Caco-2 (cell line): ENCODE data around the gene LIMS1. TPM values are rescaled to one million over a fixed set of nuclear protein-coding genes. Genes with fewer than 3 reads are reported as not detected.

ENCODE experiments used
- BruUV-seq: library from RNA; stranded (reverse); fragments of 400-500 nt; replicated peaks from 2 replicates; lab custom pipeline; 2021; lab: Mats Ljungman, UMichigan
- CTCF ChIA-PET: fragments of 300-600 bp; sonication (Branson Sonifier 250); formaldehyde crosslinking; loops from one replicate; lab custom pipeline; 2022; ENCODE audit warnings: antibody characterized with exemption; lab: Charles Lee
- POLR2A ChIA-PET: fragments of 300-600 bp; sonication (Branson Sonifier 250); formaldehyde crosslinking; loops from one replicate; lab custom pipeline; 2022; ENCODE audit warnings: antibody characterized with exemption; lab: Charles Lee
- DNase-seq, 2 experiments: peaks; one replicate each; pipeline versions ENCODE4 v3.0.0 to v3.0.0-alpha.2; 2020 to 2022
- H3K27me3 ChIP-seq: replicated peaks from 2 replicates; pipeline ENCODE4 v1.6.0; 2011; ENCODE audit warnings: low read length; ENCODE audit not compliant: control insufficient read depth, insufficient read depth
- H3K36me3 ChIP-seq: 2 replicates; pipeline ENCODE4 v1.5.1; 2011; ENCODE audit warnings: low read length; ENCODE audit not compliant: control insufficient read depth, insufficient read depth
- H3K4me1 ChIP-seq: fragments of 250-450 bp; sonication (Bioruptor Pico); 2 replicates; pipeline ENCODE4 v1.5.1; 2020; ENCODE audit warnings: mild to moderate bottlenecking
- H3K4me3 ChIP-seq: 2 replicates; pipeline ENCODE4 v1.5.1; 2011; ENCODE audit warnings: low read depth, mild to moderate bottlenecking, control low read depth, low read length
- H3K9me3 ChIP-seq: fragments of 250-450 bp; sonication (Bioruptor Pico); 2 replicates; pipeline ENCODE4 v1.5.1; 2020; ENCODE audit warnings: mild to moderate bottlenecking, moderate library complexity
- H3K27ac Mint-ChIP-seq: one replicate; pipeline ENCODE4 v1.8.0; 2022; ENCODE audit warnings: mixed read lengths; ENCODE audit not compliant: unreplicated experiment
- H3K27me3 Mint-ChIP-seq: one replicate; pipeline ENCODE4 v1.8.0; 2022; ENCODE audit warnings: mixed read lengths; ENCODE audit not compliant: insufficient read depth, unreplicated experiment
- H3K36me3 Mint-ChIP-seq: one replicate; pipeline ENCODE4 v1.8.0; 2022; ENCODE audit warnings: mild to moderate bottlenecking, mixed read lengths; ENCODE audit not compliant: insufficient read depth, unreplicated experiment
- H3K4me1 Mint-ChIP-seq: one replicate; pipeline ENCODE4 v1.8.0; 2022; ENCODE audit warnings: low read depth, mixed read lengths; ENCODE audit not compliant: unreplicated experiment
- H3K4me3 Mint-ChIP-seq: one replicate; pipeline ENCODE4 v1.8.0; 2022; ENCODE audit warnings: mild to moderate bottlenecking, moderate library complexity, mixed read lengths; ENCODE audit not compliant: unreplicated experiment
- H3K9me3 Mint-ChIP-seq: one replicate; pipeline ENCODE4 v1.8.0; 2022; ENCODE audit warnings: mixed read lengths; ENCODE audit not compliant: unreplicated experiment
- CTCF ChIP-seq, 2 experiments: fragments of 200-600 bp in 1 of 2; IDR thresholded peaks; 1 replicate in 1 of 2; 2 replicates in 1 of 2; pipeline versions ENCODE4 v1.5.1 to v1.8.0; 2011 to 2022; ENCODE audit warnings: antibody characterized with exemption in 1 of 2, control low read depth in 1 of 2, inconsistent platforms in 1 of 2, low read depth in 1 of 2, low read length in 1 of 2, mild to moderate bottlenecking in 1 of 2, moderate library complexity in 1 of 2; ENCODE audit not compliant: insufficient read depth in 1 of 2, severe bottlenecking in 1 of 2, unreplicated experiment in 1 of 2
- intact Hi-C: fragments of 100-400 bp; cut with micrococcal nuclease; formaldehyde crosslinking; loops from one replicate; pipeline ENCODE4 v1.10.0; 2022; ENCODE audit not compliant: unreplicated experiment
- total RNA-seq: library from RNA; stranded (reverse); gene quantifications from 2 replicates; pipeline ENCODE4 v1.2.3, GENCODE V29; 2022

Gene LIMS1
- total RNA-seq, 1 experiment from 2014 or later = 75.2 TPM

GRCh38 chr2:108627911-108628567 lies 93.8 kb downstream of the LIMS1 start:
- peaks cover 15% of the 10 kb centered on the region for H3K4me1 Mint-ChIP-seq
- no peaks in the 10 kb centered on the region for H3K27me3 Mint-ChIP-seq

GRCh38 chr2:108628936-108629335 lies 94.7 kb downstream of the LIMS1 start:
- POLR2A ChIA-PET = no interaction called here

More at GRCh38 chr2:108627911-108628567, 93.8 kb downstream of the LIMS1 start:
- no TSS peak for BruUV-seq
- Mint-ChIP-seq H3K4me3 (no peak overlapping the region), H3K27ac (no peak overlapping the region), H3K36me3 (peaks cover 6% of the 10 kb centered on the region), H3K9me3 (no peaks in the 10 kb centered on the region)
- Histone ChIP-seq H3K36me3 (no peaks in the 10 kb centered on the region), H3K27me3 (no peaks in the 10 kb centered on the region), H3K4me3 (no peak overlapping the region), H3K9me3 (no peaks in the 10 kb centered on the region), H3K4me1 (peaks cover 17% of the 10 kb centered on the region; the same call in 1 of the 2 replicates)
- intact Hi-C loops = no loop called here
- no peak for TF ChIP-seq CTCF (IDR thresholded peaks at IDR 0.05; ENCODE audit: insufficient read depth in 1 of 2, low read depth in 1 of 2, low read length in 1 of 2, severe bottlenecking in 1 of 2, unreplicated experiment in 1 of 2)
- DNase-seq = no peak
- ChIA-PET CTCF (no interaction called here), POLR2A (no interaction called here)

GRCh38 chr2:108629417-108629816 lies 95.1 kb downstream of the LIMS1 start:
- Histone ChIP-seq H3K36me3 (no peaks in the 10 kb centered on the region), H3K4me1 (peaks cover 19% of the 10 kb centered on the region; the same call in 1 of the 2 replicates), H3K4me3 (no peak overlapping the region), H3K9me3 (no peaks in the 10 kb centered on the region), H3K27me3 (no peaks in the 10 kb centered on the region)
- ChIA-PET CTCF (no interaction called here), POLR2A (no interaction called here)
- H3K9me3 Mint-ChIP-seq = no peaks in the 10 kb centered on the region
- peaks cover 6% of the 10 kb centered on the region for H3K36me3 Mint-ChIP-seq
- BruUV-seq = no TSS peak
- intact Hi-C loops = no loop called here
- TF ChIP-seq CTCF (IDR thresholded peaks at IDR 0.05; ENCODE audit: insufficient read depth in 1 of 2, low read depth in 1 of 2, low read length in 1 of 2, severe bottlenecking in 1 of 2, unreplicated experiment in 1 of 2) = no peak
- peaks cover 25% of the 10 kb centered on the region for H3K4me1 Mint-ChIP-seq
- no peaks in the 10 kb centered on the region for H3K27me3 Mint-ChIP-seq
- no peak overlapping the region for H3K27ac Mint-ChIP-seq
- H3K4me3 Mint-ChIP-seq = no peak overlapping the region
- no peak for DNase-seq

More at GRCh38 chr2:108628936-108629335, 94.7 kb downstream of the LIMS1 start:
- Mint-ChIP-seq H3K4me3 (no peak overlapping the region), H3K27ac (no peak overlapping the region), H3K4me1 (peaks cover 20% of the 10 kb centered on the region), H3K9me3 (no peaks in the 10 kb centered on the region), H3K36me3 (peaks cover 6% of the 10 kb centered on the region), H3K27me3 (no peaks in the 10 kb centered on the region)
- no peak for TF ChIP-seq CTCF (IDR thresholded peaks at IDR 0.05; ENCODE audit: insufficient read depth in 1 of 2, low read depth in 1 of 2, low read length in 1 of 2, severe bottlenecking in 1 of 2, unreplicated experiment in 1 of 2)
- Histone ChIP-seq H3K36me3 (no peaks in the 10 kb centered on the region), H3K27me3 (no peaks in the 10 kb centered on the region), H3K4me3 (no peak overlapping the region), H3K9me3 (no peaks in the 10 kb centered on the region), H3K4me1 (peaks cover 19% of the 10 kb centered on the region; the same call in 1 of the 2 replicates)
- CTCF ChIA-PET = no interaction called here
- intact Hi-C loops = no loop called here
- no TSS peak for BruUV-seq
- no peak for DNase-seq
